ENCODE measurements around the gene MFN2.

- TF ChIP-seq TCF7L2 (IDR thresholded peaks at IDR 0.05; ENCODE audit: low read depth, low read length) (no peak), POLR2AphosphoS5 (IDR thresholded peaks at IDR 0.05; ENCODE audit: low read depth, low read length) (no peak), CTCF (IDR thresholded peaks at IDR 0.05) (no peak), REST (IDR thresholded peaks at IDR 0.05; ENCODE audit: insufficient read depth in 1 of 2, low read depth in 2 of 2, low read length in 1 of 2) (no peak), SIN3A (IDR thresholded peaks at IDR 0.05; ENCODE audit: borderline replicate concordance, insufficient read depth, low read depth, low read length) (no peak)
Measured at GRCh38 chr1:12048372-12048771, 68.1 kb downstream of the MFN2 start.
